Omental fat pad (tissue), 4 donors: ENCODE results near the gene ANAPC5. TPM values are rescaled to one million over a fixed set of nuclear protein-coding genes. Genes with fewer than 3 reads are reported as not detected.

ENCODE experiments used
- ATAC-seq: fragments of 150-250 bp; one replicate; pipeline ENCODE4 v1.9.1; 2016; ENCODE audit warnings: mild to moderate bottlenecking, moderate library complexity; ENCODE audit not compliant: low FRiP score
- DNase-seq: peaks from one replicate; pipeline ENCODE4 v3.0.0-alpha.2; 2019; ENCODE audit warnings: low spot score
- total RNA-seq, 4 donors: library from RNA; depleted of rRNA; stranded (reverse); fragments of >200 nt; gene quantifications; one replicate each; pipeline ENCODE4 v1.1.0, GENCODE V29; 2016
- TF ChIP-seq, protein P1 (sequence below), 3 donors: fragments of 450-650 bp; IDR thresholded peaks; one replicate each; pipeline ENCODE4 v1.5.1; 2016 to 2017; ENCODE audit warnings: antibody characterized with exemption in 3 of 3, mild to moderate bottlenecking in 3 of 3, moderate library complexity in 2 of 3

ANAPC5 gene
- total RNA-seq, 4 donors from 2014 or later: 88.2 to 154 (median 101) TPM

DNA sequence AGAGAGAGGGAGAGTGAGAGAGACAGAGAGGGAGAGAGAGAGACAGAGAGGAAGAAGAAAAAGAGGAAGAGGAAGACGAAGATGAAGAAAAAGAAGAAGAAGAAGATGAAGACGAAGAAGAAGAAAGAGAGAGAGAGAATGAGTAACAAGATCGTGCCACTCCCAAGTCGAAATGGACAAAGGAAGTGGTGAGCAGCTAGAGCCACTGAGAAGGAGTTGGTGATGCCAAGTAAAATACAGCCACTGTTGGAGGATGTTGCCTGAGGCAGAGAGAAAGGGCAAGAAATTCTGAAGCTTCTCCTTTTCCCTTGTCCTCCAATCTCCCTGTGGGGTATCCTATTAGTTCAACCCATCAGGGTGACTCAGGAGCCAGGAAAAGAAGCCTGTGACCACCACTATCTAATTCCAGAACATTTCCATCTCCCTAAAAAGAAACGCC lies 12.5 kb upstream of the ANAPC5 start:
- TF ChIP-seq, protein P1, sequence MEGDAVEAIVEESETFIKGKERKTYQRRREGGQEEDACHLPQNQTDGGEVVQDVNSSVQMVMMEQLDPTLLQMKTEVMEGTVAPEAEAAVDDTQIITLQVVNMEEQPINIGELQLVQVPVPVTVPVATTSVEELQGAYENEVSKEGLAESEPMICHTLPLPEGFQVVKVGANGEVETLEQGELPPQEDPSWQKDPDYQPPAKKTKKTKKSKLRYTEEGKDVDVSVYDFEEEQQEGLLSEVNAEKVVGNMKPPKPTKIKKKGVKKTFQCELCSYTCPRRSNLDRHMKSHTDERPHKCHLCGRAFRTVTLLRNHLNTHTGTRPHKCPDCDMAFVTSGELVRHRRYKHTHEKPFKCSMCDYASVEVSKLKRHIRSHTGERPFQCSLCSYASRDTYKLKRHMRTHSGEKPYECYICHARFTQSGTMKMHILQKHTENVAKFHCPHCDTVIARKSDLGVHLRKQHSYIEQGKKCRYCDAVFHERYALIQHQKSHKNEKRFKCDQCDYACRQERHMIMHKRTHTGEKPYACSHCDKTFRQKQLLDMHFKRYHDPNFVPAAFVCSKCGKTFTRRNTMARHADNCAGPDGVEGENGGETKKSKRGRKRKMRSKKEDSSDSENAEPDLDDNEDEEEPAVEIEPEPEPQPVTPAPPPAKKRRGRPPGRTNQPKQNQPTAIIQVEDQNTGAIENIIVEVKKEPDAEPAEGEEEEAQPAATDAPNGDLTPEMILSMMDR (IDR thresholded peaks at IDR 0.05): no peak
- no peak for ATAC-seq

DNA sequence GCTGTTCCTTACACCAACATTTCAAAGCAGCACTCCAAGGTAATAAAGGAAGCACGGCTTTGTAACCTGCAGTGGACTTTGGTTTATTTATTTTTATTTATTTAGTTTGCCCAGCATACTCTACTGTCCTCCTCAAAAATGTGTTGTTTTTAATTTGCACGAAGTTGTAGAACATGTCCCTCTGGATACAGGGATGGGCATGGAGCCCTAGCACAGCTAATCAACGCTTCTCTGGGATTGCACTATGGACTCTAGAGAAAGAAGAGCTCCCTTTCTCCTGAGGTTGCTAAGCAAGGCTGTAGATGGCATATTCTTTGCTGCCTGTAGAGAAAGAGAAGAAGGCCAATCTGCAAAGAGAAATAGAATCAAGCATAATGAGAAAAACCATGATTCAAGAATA lies 5.9 kb upstream of the ANAPC5 start:
- TF ChIP-seq, protein P1 (IDR thresholded peaks at IDR 0.05): no peak
- ATAC-seq: no peak
- no peak for DNase-seq

More for the DNA sequence above, 12.5 kb upstream of the ANAPC5 start:
- DNase-seq: no peak

DNA sequence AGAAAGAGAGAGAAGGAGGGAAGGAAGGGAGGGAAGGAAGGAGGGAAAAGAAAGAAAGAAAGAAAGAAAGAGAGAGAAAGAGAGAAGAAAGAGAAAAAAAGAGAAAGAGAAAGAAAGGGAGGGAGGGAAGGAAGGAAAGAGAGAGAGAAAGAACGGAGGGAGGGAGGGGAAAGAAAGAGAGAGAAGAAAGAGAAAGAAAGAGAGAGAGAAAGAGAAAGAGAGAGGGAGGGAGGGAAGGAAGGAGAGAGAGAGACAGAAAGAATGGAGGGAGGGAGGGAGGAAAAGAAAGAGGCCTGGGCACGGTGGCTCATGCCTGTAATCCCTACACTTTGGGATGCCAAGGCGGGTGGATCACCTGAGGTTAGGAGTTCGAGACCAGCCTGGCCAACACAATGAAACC lies 5.1 kb upstream of the ANAPC5 start:
- DNase-seq (no peak), ATAC-seq (no peak)
- TF ChIP-seq, protein P1 (IDR thresholded peaks at IDR 0.05): no peak

DNA sequence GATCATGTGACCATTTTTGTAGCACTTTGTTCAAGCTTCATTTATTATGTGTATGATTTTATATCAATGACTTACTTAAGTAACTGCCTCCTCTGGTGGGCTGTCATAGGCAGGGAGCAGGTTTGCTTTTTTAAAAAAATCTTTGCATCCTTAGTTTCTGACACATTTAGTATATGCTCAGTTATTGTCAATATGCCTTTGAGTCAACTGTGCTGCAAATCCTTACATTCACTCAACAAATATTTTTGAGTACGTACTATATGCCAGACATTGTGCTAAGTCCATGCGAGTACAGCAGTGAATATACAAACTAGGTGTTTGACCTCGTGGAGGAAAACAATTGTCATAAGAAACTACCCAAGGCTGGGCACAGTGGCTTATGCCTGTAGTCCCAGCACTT lies 4.4 kb upstream of the ANAPC5 start:
- ATAC-seq (no peak), DNase-seq (no peak)
- TF ChIP-seq, protein P1 (IDR thresholded peaks at IDR 0.05): no peak

DNA sequence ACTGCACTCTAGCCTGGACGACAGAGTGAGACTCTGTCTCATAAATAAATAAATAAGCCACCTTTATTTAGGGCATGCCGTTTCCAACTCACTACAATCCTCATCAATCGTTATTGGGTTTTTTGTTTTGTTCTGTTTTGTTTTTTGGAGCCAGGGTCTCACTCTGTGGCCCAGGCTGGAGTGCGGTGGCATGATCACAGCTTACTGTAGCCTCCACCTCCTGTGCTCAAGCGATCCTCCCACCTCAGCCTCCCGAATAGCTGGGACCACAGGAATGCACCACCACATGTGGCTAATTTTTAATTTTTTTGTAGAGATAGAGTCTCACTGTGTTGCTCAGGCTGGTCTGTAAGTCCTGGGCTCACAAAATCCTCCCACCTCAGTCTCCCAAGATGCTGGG lies 3.6 kb upstream of the ANAPC5 start:
- ATAC-seq (no peak), DNase-seq (no peak)
- TF ChIP-seq, protein P1 (IDR thresholded peaks at IDR 0.05): no peak

DNA sequence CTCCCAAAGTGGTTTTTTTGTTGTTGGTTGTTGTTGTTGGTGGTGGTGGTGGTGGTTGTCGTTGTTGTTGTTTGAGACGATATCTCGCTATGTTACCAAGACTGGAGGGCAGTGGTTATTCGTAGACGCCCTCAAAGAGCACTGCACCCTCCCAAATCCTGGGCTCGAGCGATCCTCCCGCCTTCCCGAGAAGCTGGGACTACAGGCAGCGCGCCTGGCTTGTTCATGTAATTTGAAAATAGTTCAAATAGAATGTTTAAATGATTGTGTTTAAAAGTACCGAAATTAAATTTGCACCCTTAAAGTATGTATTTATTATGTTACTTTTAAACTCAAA lies 439 bp upstream of the ANAPC5 start:
- DNase-seq: no peak
- peak; percentile 82 for ATAC-seq
- TF ChIP-seq, protein P1 (IDR thresholded peaks at IDR 0.05): no peak

DNA sequence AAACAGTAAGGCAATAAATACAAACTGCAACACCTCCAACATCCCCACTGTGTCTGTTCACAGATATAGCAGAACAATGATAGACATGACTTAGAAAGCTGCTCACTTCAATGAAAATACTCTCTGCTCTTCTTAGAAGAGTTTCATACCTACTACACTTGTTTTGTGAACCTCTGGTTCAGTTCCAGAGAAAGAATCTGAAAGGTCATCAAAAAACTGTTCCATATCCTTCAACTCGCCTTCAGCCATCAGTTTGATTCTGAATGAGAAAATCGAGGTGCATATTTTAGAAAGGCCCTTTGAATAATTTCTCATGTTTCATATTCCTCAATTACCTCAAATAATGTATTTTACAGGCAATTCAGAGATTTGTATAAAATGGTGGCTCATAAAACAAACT lies 5.5 kb downstream of the ANAPC5 start:
- TF ChIP-seq, protein P1 (IDR thresholded peaks at IDR 0.05): no peak
- no peak for ATAC-seq
- no peak for DNase-seq
